A673 (cell line): ENCODE measurements around the gene LSM6. TPM values are rescaled to one million over a fixed set of nuclear protein-coding genes. Genes with fewer than 3 reads are reported as not detected.

ENCODE experiments used
- BruUV-seq: library from RNA; stranded (reverse); fragments of 400-500 nt; replicated peaks from 2 replicates; lab custom pipeline; 2021; lab: Mats Ljungman, UMichigan
- CTCF ChIA-PET: fragments of 300-600 bp; sonication (Branson Sonifier 250); formaldehyde crosslinking; loops from one replicate; lab custom pipeline; 2022; ENCODE audit warnings: antibody characterized with exemption; lab: Charles Lee
- POLR2A ChIA-PET: fragments of 300-600 bp; sonication (Branson Sonifier 250); formaldehyde crosslinking; loops from one replicate; lab custom pipeline; 2022; ENCODE audit warnings: antibody characterized with exemption; ENCODE audit not compliant: low non-redundant PET; lab: Charles Lee
- DNase-seq: peaks from one replicate; pipeline ENCODE4 v3.0.0-alpha.2; 2015; ENCODE audit warnings: low spot score
- H3K27ac ChIP-seq: fragments of 200-600 bp; sonication (generic); 2 replicates; pipeline ENCODE4 v1.5.1; 2016; ENCODE audit warnings: mixed run types, low read depth, mild to moderate bottlenecking, mixed read lengths, antibody characterized with exemption, low read length; ENCODE audit not compliant: poor library complexity, severe bottlenecking
- H3K27me3 ChIP-seq: fragments of 200-600 bp; sonication (generic); replicated peaks from 2 replicates; pipeline ENCODE4 v1.6.1; 2017; ENCODE audit warnings: mixed run types, low read depth, mild to moderate bottlenecking, mixed read lengths, antibody characterized with exemption, low read length; ENCODE audit not compliant: insufficient read depth, poor library complexity
- H3K36me3 ChIP-seq: fragments of 200-600 bp; sonication (generic); 2 replicates; pipeline ENCODE4 v1.6.1; 2016; ENCODE audit warnings: mixed run types, mild to moderate bottlenecking, mixed read lengths, antibody characterized with exemption, low read length; ENCODE audit not compliant: insufficient read depth, poor library complexity, severe bottlenecking
- H3K4me1 ChIP-seq: fragments of 200-600 bp; sonication (generic); 2 replicates; pipeline ENCODE4 v1.6.1; 2017; ENCODE audit warnings: mixed run types, mild to moderate bottlenecking, mixed read lengths, antibody characterized with exemption, low read length; ENCODE audit not compliant: insufficient read depth, poor library complexity, severe bottlenecking
- H3K4me3 ChIP-seq: fragments of 200-600 bp; sonication (generic); 2 replicates; pipeline ENCODE4 v1.5.1; 2016; ENCODE audit warnings: low read depth, mixed run types, mild to moderate bottlenecking, mixed read lengths, low read length; ENCODE audit not compliant: poor library complexity, severe bottlenecking
- H3K9me3 ChIP-seq: fragments of 200-600 bp; sonication (generic); 2 replicates; pipeline ENCODE4 v1.6.1; 2016; ENCODE audit warnings: mixed run types, low read depth, mild to moderate bottlenecking, mixed read lengths, antibody characterized with exemption, low read length; ENCODE audit not compliant: poor library complexity, severe bottlenecking
- EZH2 ChIP-seq: fragments of 200-600 bp; sonication (generic); IDR thresholded peaks from 2 replicates; pipeline ENCODE4 v1.6.1; 2017; ENCODE audit warnings: borderline replicate concordance, low read depth, mild to moderate bottlenecking, mixed read lengths, antibody characterized with exemption, low read length; ENCODE audit not compliant: poor library complexity, severe bottlenecking
- intact Hi-C: fragments of 100-400 bp; cut with micrococcal nuclease; formaldehyde crosslinking; loops from one replicate; pipeline ENCODE4 v1.10.0; 2022; ENCODE audit not compliant: unreplicated experiment
- total RNA-seq: library from RNA; stranded (reverse); gene quantifications from 2 replicates; pipeline ENCODE4 v1.2.3, GENCODE V29; 2021
- TF ChIP-seq, protein P1 (sequence below): fragments of 300-800, 200-600 bp; sonication (generic); conservative IDR thresholded peaks from 2 replicates; pipeline ENCODE4 v1.5.1; 2017; ENCODE audit warnings: low read depth, mild to moderate bottlenecking, antibody characterized with exemption, low read length, moderate library complexity, mixed read lengths

The LSM6 gene
- total RNA-seq, 1 experiment from 2014 or later = 61.7 TPM

DNA sequence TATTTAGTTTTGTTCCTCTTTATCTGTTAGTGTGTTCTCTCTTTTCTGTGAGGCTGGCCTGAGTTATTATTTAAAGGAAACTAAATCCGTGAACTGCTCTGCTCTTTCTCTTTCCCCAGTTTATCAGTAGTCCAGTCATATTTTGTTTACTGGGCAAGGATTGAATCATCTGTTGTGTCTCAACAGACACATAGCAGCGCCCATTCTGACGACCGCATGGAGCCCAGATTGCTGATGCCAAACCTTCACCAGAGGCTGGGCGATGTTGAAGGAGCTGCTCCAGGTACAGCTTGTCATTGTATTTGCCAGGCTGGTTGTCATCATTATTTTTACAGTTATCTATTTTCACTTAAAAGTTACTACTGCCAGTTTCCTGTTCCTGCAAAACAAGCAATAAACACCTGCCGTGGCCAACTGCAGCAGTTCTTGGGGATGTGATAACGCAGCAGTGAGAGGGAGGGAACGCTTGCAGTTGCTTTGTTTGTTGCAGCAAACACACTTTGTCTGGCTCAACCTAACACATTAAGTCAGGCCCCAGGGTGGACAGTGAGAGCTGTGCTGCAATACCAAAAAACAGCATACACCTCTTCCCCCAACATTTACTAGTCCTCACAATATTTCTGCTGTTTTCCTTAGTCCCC is 48.9 kb downstream of the LSM6 start:
- Histone ChIP-seq H3K4me1 (no peaks in the 10 kb centered on the region), H3K36me3 (no peaks in the 10 kb centered on the region), H3K4me3 (no peak overlapping the region), H3K27me3 (no peaks in the 10 kb centered on the region), H3K27ac (no peak overlapping the region), H3K9me3 (no peaks in the 10 kb centered on the region)
- DNase-seq = no peak
- no TSS peak for BruUV-seq
- ChIA-PET POLR2A (no interaction called here), CTCF (no interaction called here)
- intact Hi-C loops = no loop called here
- TF ChIP-seq EZH2 = no peak
- TF ChIP-seq, protein P1, sequence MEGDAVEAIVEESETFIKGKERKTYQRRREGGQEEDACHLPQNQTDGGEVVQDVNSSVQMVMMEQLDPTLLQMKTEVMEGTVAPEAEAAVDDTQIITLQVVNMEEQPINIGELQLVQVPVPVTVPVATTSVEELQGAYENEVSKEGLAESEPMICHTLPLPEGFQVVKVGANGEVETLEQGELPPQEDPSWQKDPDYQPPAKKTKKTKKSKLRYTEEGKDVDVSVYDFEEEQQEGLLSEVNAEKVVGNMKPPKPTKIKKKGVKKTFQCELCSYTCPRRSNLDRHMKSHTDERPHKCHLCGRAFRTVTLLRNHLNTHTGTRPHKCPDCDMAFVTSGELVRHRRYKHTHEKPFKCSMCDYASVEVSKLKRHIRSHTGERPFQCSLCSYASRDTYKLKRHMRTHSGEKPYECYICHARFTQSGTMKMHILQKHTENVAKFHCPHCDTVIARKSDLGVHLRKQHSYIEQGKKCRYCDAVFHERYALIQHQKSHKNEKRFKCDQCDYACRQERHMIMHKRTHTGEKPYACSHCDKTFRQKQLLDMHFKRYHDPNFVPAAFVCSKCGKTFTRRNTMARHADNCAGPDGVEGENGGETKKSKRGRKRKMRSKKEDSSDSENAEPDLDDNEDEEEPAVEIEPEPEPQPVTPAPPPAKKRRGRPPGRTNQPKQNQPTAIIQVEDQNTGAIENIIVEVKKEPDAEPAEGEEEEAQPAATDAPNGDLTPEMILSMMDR = no peak

DNA sequence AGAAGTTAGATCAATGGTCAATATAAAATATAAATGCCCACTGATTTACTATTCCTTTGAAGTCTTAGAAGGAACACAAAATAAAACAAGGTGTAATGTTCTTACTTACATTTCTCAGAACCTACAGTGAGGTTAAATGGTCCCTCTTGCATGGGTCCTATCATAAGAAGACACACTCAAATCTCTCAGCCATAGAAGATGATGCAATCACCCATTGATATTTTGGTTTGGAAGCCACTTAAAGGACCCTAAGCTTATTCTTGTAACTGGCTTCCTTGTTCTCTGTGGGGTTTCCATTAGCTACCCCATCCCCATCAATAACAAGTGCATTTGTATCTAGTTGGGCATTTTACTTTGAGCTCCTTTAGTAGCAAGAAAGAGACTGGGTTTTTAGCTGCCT is 53.9 kb downstream of the LSM6 start:
- Histone ChIP-seq H3K36me3 (no peaks in the 10 kb centered on the region), H3K27me3 (no peaks in the 10 kb centered on the region), H3K4me1 (no peaks in the 10 kb centered on the region), H3K9me3 (peaks cover 3% of the 10 kb centered on the region), H3K4me3 (no peak overlapping the region), H3K27ac (no peak overlapping the region)
- CTCF ChIA-PET = no interaction called here
- TF ChIP-seq, protein P1 = no peak
- no peak for TF ChIP-seq EZH2
- POLR2A ChIA-PET = no interaction called here
- no TSS peak for BruUV-seq
- intact Hi-C loops = no loop called here
- DNase-seq = no peak

DNA sequence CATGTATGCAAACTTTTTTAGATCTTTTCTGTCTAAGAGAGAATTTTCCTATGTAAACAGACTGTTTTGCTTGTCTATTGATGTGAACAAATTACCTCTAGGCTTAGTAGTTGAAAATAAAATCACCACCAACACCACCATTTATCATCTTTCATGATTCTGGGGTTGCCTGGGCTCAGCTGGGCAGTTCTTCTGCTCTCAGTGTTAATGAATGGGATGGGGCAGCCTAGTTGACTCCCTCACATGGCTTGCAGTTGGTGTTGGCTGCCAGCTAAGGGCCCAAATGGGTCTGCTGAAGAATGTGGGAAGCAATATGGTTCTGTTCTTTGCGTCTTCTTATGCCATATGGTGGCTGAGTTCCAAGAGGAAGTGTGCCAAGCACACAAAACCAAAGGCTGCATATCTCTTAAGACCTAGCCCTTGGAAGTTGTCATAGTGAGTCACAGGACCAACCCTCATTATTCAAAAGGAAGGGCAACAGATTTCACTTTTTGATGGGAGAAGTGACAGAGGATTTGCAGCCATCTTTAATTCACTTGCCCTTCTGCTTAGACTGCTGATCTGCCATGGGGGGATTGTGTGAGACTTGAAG is 56.7 kb downstream of the LSM6 start:
- POLR2A ChIA-PET = no interaction called here
- Histone ChIP-seq H3K4me1 (no peaks in the 10 kb centered on the region), H3K27ac (no peak overlapping the region), H3K4me3 (no peak overlapping the region), H3K9me3 (peaks cover 3% of the 10 kb centered on the region), H3K27me3 (no peaks in the 10 kb centered on the region), H3K36me3 (no peaks in the 10 kb centered on the region)
- CTCF ChIA-PET = no interaction called here
- intact Hi-C loops = no loop called here
- no TSS peak for BruUV-seq
- TF ChIP-seq, protein P1 = no peak
- no peak for TF ChIP-seq EZH2
- DNase-seq = no peak
